MG63 (cell line): ENCODE measurements around the gene FAM219A. TPM values are rescaled to one million over a fixed set of nuclear protein-coding genes. Genes with fewer than 3 reads are reported as not detected.

Source experiments
- DNase-seq: peaks from one replicate; pipeline ENCODE4 v3.0.0-alpha.2; 2020
- H3K27me3 ChIP-seq: fragments of 250-450 bp; sonication (Bioruptor Pico); 2 replicates; pipeline ENCODE4 v1.5.1; 2020; ENCODE audit warnings: mild to moderate bottlenecking, moderate library complexity
- H3K36me3 ChIP-seq: fragments of 250-450 bp; sonication (Bioruptor Pico); 2 replicates; pipeline ENCODE4 v1.5.1; 2020; ENCODE audit warnings: mild to moderate bottlenecking, moderate library complexity
- H3K4me3 ChIP-seq: fragments of 250-450 bp; sonication (Bioruptor Pico); 2 replicates; pipeline ENCODE4 v1.5.1; 2020; ENCODE audit warnings: mild to moderate bottlenecking, moderate library complexity
- H3K9me3 ChIP-seq: fragments of 250-450 bp; sonication (Bioruptor Pico); 2 replicates; pipeline ENCODE4 v1.5.1; 2020; ENCODE audit warnings: mild to moderate bottlenecking, moderate library complexity
- total RNA-seq: library from RNA; depleted of rRNA; stranded (reverse); fragments of >200 nt; shearing (Covaris generic); gene quantifications from 2 replicates; pipeline ENCODE4 v1.2.3, GENCODE V29; 2014; ENCODE audit warnings: low replicate concordance

FAM219A gene
- total RNA-seq, 1 experiment from 2014 or later: 7.7 TPM

DNA sequence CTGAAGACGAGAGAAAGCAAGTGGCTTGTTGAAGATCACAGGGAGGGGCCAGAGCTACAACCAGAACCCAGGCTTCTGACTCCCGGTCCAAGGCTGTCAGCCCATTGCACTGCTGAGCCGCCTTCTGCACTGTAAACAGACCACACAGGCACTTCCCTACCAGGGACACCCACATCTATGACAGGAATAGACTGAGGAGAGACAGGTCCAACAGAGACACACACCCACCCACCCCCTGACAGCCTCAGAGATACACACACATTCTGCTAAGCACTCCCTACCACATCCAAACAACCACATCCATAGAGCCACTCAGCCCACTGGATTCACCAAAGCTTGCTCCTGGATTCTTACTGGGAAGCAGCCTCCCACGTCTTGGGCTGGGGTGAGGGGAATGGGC, 58.6 kb downstream of the FAM219A start:
- H3K4me3 ChIP-seq: no peak overlapping the region
- H3K27me3 ChIP-seq: no peaks in the 10 kb centered on the region
- no peak for DNase-seq
- H3K9me3 ChIP-seq: no peaks in the 10 kb centered on the region
- H3K36me3 ChIP-seq: 0 out of 2 replicates have a peak, but pooled peaks cover 3% of the 10 kb centered on the region

DNA sequence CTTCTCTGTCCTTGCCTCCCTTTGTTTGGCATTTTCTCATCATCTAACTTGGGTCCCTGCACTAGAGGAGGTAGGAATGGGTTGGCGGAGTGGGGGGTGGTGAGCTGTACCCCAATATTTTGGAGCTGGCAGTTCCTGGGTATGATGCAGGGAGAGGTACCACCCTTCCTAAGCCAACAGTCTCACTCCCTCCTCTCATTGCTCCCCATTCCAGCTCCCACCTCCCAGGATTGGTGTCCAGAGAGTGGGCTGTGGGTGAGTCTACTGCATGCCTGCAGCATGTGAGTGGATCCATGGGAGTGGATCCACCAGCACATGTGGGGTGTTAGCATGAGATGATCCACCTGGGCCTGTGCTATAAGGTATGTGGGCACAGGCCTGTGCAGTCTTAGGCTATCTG, 59.5 kb downstream of the FAM219A start:
- H3K36me3 ChIP-seq: 0 out of 2 replicates have a peak, but pooled peaks cover 3% of the 10 kb centered on the region
- no peak overlapping the region for H3K4me3 ChIP-seq
- no peaks in the 10 kb centered on the region for H3K9me3 ChIP-seq
- no peaks in the 10 kb centered on the region for H3K27me3 ChIP-seq
- no peak for DNase-seq

DNA sequence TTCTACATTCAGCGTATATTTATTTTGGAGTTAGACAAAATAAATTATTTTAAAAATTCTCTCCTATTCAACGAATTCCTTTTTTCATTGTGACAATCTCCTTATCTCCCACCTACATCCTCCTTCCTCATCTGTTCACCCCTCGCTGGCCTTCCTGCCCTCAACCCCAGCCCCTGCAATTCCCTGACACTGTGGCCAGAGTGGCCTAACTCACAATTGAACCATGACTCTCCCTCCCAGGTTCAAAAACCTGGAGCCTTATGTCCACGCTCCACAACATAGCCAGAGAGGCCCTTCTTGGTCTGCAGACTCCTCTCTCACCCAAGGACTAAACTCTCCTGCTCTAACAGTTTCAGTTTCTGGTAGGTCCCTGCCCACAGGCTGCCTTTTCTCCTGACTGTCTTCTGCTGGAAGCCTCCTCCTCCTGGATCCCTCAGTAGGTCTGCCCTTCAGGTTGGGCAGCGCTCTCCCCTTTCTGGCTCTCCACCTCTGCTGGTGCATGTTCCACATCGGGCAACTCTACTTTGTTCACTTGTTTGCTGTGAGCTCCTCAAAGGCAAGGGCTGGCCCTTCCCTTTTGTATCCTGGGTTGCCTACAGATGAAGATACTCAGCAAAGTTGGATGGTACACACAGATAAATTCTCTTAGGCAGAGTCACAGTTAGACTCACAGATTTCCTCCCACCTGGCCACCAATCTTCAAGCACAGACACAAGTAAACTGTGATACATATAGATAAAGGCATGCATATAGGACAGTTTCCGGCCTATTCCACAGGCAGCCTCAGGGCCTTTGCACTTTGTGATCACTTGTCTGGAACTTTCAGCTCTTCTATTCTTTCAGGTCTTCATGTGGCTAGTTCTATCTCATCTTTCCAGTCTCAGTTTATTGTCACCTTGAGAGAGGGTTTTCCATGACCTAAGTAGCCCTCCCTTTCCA, 61.8 kb downstream of the FAM219A start:
- Histone ChIP-seq H3K4me3 (no peak overlapping the region), H3K9me3 (no peaks in the 10 kb centered on the region), H3K36me3 (no peaks in the 10 kb centered on the region), H3K27me3 (no peaks in the 10 kb centered on the region)
- DNase-seq: no peak

DNA sequence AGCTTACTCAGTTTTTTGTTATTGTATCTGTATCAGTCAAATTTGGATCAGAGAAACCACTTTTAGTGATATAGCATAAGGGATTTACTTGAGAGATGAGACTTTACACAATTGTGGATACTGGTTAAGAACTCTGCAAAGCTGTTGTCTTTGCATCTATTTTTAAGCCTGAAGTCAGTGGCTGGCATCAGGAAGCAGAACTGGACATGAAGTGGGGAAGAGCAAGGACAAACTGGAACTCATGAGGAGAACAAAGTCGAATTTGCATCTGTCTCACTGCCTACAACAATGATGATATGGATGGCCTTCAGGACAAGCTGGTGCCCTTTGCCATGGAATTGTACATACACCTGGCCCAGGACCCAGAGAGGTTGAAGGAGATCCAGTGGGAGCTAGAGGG, 65.9 kb downstream of the FAM219A start:
- no peaks in the 10 kb centered on the region for H3K36me3 ChIP-seq
- no peaks in the 10 kb centered on the region for H3K9me3 ChIP-seq
- H3K27me3 ChIP-seq: no peaks in the 10 kb centered on the region
- no peak for DNase-seq
- no peak overlapping the region for H3K4me3 ChIP-seq

DNA sequence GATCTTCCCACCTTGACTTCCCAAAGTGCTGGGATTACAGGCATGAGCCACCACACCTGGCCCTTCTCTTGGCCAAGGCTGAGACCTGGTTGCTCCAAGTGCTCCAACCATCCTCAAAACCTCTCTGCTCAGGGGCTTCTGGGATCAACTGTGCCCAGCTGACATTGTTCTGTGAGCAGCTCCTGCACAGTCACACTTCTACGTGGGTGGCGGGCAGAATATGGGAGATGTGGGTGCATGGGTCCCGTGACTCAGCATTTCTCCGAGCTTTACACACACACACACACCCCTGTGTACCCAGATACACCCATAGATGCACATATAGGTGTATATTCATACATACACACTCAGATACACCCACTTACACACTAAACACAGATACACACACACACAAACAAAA, 71.1 kb downstream of the FAM219A start:
- H3K9me3 ChIP-seq: no peaks in the 10 kb centered on the region
- H3K4me3 ChIP-seq: no peak overlapping the region
- no peaks in the 10 kb centered on the region for H3K27me3 ChIP-seq
- no peaks in the 10 kb centered on the region for H3K36me3 ChIP-seq
- DNase-seq: no peak

DNA sequence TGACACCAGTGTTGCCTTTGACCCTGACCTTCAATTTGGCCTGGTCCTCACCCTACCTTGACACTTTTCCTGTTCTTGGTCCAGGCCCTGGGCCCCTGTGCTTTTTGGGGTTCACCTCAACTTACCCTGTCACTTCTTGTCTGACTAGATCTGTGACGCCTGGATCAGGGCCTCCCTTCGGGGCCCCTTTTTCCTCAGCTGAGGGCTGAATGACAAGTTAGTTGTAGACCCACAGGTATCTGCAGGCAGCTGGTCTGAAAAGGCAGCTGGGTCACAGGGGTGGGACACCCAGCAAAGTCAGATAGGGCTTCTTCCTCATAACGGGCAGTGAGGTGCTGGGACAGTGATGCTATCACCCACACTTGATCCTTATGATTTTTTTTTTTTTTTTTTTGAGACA, 71.7 kb downstream of the FAM219A start:
- Histone ChIP-seq H3K36me3 (no peaks in the 10 kb centered on the region), H3K9me3 (no peaks in the 10 kb centered on the region), H3K4me3 (no peak overlapping the region), H3K27me3 (no peaks in the 10 kb centered on the region)
- DNase-seq: no peak

DNA sequence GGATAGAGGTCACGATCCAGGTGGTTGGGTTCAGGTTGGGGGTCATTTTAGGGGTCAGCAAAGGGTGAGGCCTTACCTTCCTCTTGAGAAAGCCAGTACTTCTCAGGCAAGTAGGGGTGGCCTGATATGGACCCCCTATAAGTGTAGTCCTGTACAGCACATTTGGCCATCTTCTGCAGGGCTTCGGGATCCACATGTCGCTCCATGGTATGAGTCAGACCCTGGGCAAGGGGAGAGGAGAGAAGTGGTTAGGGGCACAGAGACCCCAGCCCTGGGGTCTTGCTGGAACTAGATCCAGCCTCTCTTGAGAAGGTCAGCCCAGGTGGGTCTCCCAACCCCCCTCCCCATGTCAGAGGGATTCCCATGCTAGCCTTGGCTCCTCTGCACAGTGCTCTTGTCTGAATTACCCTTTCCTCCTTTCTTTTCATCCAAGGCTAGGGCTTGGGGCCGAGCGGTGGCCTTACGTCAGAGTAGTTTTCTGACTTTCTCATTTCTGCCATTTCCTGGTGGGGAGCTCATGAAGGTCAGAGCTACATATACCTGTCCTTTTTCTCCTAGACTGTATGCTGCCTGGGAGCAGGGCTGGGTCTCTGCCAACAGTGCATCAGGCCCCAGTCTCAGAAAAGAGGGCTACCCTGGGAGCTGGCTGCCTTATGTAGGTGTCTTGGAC, 72.7 kb downstream of the FAM219A start:
- Histone ChIP-seq H3K9me3 (no peaks in the 10 kb centered on the region), H3K27me3 (no peaks in the 10 kb centered on the region)
- no peak for DNase-seq

DNA sequence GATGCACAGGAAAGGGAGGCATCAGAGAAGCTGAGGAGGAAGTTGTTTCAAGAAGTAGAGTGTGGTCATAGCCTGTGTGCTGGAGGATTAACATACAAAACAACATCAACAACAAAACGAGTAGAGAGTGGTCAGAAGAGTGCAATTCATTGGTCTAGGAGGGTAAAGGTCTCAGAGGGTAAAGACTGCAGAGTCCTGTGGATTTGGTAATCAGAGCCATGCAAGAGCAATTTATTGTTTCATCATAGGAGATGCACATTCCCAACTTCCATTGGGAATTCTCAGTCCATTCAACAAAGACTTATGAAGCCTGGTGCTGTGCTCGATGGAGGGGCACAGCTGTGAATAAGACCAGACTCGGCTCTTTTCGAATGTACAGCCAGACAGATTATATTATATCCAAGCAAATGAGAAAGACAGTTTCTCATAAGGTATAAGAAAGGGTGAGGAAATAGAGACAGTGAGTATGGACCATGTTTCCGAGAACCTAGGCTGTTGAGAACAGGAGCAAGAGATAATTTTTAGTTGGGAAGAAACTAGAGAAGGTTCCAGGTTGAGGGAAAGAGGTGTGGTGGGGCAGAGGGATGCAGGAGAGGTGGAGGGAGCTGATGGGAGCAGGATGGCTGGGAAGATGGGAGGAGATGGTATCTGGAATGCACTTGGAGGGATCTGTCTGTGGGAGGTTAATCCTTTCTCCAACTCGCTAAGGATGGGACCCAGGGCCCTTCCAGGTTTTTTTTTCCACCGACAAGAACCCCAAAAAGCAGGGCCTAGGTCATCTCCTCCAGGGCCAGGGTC, 73.8 kb downstream of the FAM219A start:
- Histone ChIP-seq H3K27me3 (no peaks in the 10 kb centered on the region), H3K4me3 (no peak overlapping the region), H3K9me3 (no peaks in the 10 kb centered on the region), H3K36me3 (no peaks in the 10 kb centered on the region)
- no peak for DNase-seq

More for the DNA sequence above, 72.7 kb downstream of the FAM219A start:
- Histone ChIP-seq H3K36me3 (no peaks in the 10 kb centered on the region), H3K4me3 (no peak overlapping the region)

DNA sequence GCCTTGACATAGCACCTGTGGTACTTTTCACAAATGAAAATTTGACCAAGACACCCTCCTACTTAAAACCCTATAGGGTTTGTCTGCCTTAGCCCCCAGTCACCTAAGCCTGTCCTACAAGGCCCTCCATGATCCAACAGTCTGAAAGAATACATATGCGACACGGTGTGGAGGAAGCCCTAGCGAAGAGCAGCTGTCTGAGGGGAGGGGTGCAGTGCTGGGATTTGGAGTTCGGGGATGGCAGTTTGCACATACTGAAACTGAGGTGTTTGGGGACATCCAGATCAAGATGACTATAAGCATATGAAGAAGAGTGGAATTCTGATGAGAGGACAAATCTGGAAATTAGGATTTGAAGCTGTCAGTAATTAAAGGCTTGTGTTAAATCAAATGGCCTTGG, 74.5 kb downstream of the FAM219A start:
- H3K27me3 ChIP-seq: no peaks in the 10 kb centered on the region
- no peak overlapping the region for H3K4me3 ChIP-seq
- no peaks in the 10 kb centered on the region for H3K9me3 ChIP-seq

DNA sequence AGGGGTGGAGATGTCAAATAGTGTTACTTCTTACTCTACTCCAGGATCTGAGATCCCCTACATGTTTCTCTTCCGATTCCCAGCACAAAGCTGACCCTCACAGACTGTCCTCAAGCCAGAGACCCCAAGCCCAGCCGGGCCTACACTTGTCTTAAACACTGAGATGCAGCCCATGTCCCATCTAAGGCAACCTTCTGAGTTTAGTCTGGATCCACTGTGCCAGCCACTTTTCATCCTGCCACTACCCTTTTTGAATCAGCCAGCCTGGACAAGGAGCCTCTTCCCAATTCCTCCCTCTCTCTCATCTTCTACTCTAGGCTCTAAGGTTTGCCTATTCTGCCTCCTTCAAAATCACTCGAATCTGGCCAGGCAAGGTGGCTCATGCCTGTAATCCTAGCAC, 75.5 kb downstream of the FAM219A start:
- H3K4me3 ChIP-seq: no peak overlapping the region
- H3K9me3 ChIP-seq: no peaks in the 10 kb centered on the region
- no peaks in the 10 kb centered on the region for H3K27me3 ChIP-seq
- H3K36me3 ChIP-seq: no peaks in the 10 kb centered on the region
- no peak for DNase-seq

More for the DNA sequence above, 74.5 kb downstream of the FAM219A start:
- H3K36me3 ChIP-seq: no peaks in the 10 kb centered on the region
- no peak for DNase-seq

DNA sequence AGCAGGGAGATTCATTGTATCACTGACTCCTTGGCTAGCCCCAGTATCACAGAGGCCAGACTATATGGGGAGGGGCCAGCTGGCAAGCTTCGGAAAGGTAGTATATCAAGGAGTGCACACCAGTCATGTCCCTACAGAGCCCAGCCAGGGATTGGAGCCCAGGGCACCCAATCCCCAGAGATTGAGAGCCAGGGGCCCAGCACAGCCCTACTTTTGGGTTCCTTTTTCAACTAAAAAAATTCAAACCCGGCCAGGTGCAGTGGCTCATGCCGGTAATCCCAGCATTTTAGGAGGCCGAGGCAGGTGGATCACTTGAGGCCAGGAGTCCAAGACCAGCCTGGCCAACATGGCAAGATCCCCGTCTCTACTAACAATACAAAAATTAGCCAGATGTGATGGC, 76.3 kb downstream of the FAM219A start:
- DNase-seq: no peak
- H3K4me3 ChIP-seq: no peak overlapping the region
- H3K9me3 ChIP-seq: no peaks in the 10 kb centered on the region
- H3K27me3 ChIP-seq: no peaks in the 10 kb centered on the region
- H3K36me3 ChIP-seq: no peaks in the 10 kb centered on the region

DNA sequence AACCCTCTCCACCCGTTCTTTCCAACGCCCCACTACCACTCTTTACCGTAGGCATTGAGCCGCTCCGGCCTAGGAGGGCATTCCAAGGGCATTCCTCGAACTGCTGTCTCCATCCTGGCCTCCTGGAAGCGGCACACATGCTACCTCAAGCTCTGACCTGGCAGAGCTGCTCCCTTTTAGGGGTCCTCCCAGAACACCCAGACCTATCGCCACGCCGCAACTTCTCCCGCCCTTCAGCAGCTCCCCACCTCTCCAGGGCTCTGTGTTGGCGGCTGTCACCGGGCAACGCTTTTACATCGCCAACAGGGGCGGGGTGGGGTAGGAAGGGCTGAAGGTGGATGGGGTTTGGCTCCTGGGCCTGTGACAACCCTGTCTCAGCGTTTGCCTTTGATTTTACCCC, 77.0 kb downstream of the FAM219A start:
- Histone ChIP-seq H3K9me3 (no peaks in the 10 kb centered on the region), H3K27me3 (no peaks in the 10 kb centered on the region), H3K36me3 (no peaks in the 10 kb centered on the region), H3K4me3 (no peak overlapping the region)
- DNase-seq: no peak

DNA sequence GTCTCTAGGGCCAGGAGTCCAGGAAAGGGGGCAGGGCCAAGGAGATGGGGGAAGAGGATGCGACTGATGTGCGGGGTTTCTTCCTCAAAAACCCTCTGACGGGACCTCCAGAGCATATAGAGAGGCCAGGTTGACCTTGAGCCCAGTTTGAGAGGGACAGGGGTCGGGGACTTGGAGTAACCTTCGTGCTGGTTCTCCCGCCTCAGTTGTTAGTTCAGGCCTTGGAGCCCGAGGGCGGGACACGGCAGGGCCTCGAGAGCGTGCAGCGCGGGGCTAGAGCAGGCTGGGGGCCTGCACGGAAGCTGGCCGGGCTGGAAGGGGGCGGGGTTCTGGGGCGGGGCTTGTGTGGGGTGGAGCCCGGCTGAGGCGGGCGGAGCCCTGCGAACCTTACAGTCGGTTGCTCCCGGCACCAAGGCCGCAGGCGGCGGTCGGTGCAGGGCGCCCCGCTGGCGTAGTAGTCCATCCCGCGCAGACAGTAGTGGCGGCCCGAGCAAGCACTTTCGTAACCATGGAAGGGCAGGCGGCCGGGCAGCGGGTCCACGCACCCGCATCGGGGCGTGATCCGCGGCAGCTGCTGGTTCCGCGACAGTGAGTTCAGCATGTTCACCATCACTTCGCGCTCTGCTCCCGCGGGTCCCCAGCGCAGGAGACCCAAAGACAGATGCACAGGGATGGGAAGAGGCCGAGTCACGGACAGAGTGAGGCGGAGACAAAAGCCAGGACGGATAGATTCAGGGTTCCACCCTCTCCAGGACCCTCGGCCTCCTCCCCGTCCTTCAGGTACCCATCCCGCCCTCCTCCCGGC, 77.7 kb downstream of the FAM219A start:
- Histone ChIP-seq H3K9me3 (no peaks in the 10 kb centered on the region), H3K4me3 (no peak overlapping the region), H3K27me3 (no peaks in the 10 kb centered on the region), H3K36me3 (no peaks in the 10 kb centered on the region)
- DNase-seq: peak; percentile 24

DNA sequence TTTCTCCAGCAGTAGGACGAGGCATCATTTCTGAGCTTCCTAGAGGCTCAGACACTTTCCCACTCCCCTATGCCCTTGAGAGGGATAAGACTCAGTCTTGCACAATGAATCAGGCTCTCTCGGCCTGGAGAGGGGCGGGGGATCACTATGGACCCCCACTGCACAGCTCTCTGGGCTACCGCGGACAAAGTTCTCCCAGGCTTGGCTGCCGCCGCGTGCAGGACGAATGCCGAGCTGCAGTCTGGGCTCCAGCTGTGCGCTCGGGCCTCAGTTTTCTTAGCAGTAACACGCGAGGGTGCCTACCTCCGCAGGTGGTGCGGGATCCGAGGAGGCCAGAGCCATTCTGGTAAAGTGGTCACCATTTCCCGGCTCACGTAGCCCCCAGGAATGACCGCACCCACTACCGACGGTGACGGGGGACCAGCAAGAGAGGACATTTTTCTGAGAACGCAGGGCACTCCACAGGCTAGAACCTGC, 78.3 kb downstream of the FAM219A start:
- Histone ChIP-seq H3K36me3 (no peaks in the 10 kb centered on the region), H3K4me3 (no peak overlapping the region), H3K27me3 (no peaks in the 10 kb centered on the region), H3K9me3 (no peaks in the 10 kb centered on the region)
- no peak for DNase-seq

DNA sequence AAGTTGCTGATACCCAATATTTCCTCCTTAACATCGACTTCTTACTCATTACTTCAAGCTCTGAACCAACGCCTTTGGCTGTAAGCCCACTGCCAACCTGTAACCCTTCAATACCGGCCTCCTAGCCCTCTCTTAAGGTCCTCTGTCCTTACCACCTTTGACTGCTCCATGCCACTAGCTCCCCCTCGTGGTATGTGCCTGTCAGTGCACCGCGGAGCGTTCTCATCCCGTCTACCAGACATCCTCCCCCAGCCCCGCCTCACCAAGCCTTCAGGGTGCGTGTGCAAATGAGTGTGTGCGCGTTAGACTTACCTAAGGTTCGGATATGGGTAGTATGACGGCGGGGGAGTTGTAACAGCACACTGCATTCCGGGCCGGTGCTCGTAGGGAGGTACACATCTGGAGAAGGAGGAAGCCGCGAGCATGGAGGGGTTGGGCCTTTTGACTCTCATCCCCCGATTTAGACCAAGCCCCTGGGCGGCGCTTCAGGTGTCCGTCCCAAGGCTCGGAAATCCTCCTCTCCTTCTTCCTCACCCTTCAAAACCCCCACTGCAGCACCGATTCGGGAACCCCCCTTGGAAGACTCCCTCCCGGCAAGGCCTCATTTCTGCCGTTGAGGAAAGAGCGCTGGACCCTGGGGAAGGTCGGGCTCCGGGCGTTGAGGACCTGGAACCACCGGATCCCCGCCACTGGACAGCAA, 78.9 kb downstream of the FAM219A start:
- no peaks in the 10 kb centered on the region for H3K27me3 ChIP-seq
- no peaks in the 10 kb centered on the region for H3K9me3 ChIP-seq
- no peaks in the 10 kb centered on the region for H3K36me3 ChIP-seq
- peak; percentile 53 for DNase-seq
- H3K4me3 ChIP-seq: no peak overlapping the region
